Measurements from ENCODE around the gene RIPPLY2.
"Not testable (repeated sequence)": the region's sequence is repeated elsewhere in the genome, so short reads cannot be mapped to it uniquely, and the experiment has no call there.

Gene RIPPLY2

DNA sequence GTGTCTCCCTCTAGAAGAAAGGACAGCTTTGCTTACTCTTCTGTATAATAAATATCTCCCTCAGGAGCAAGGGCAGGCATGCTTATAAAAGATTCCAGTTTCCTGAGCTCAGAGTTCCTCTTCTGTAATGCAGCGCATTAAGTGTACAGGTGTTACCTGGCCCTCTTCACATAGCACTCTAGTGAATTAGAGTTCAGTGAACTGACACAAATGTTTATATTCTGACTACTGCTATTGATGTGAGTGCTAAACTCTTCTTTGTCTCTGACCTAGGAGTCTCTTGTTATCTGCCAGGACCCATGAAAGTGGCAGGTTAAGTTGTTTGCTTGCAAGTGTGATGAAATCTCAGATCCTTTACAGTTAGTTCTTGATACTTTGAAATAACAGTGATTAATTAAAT lies 39.9 kb downstream of the RIPPLY2 start:
- intact Hi-C loops (cut with DNase I) = no loop called here
- no peak for DNase-seq

DNA sequence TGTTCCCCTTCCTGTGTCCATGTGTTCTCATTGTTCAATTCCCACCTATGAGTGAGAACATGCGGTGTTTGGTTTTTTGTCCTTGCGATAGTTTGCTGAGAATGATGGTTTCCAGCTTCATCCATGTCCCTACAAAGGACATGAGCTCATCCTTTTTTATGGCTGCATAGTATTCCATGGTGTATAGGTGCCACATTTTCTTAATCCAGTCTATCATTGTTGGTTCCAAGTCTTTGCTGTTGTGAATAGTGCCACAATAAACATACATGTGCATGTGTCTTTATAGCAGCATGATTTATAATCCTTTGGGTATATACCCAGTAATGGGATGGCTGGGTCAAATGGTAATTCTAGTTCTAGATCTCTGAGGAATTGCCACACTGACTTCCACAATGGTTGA lies 43.9 kb downstream of the RIPPLY2 start:
- intact Hi-C loops (cut with DNase I); DNase-seq: not testable (repeated sequence)

DNA sequence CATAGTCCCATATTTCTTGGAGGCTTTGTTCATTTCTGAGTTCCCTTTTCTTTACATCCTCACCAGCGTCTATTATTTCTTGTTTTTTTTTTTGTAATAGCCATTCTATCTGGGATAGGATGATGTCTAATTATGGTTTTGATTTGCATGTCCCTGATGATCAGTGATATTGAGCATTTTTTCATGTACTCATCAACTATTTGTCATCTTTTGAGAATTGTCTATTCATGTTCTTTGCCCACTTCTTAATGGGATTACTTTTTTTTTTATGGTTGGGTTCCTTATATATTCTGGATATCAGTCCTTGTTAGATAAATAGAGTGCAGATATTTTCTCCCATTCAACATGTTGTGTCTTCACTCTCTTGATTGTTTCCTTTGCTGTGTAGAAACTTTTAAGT lies 48.5 kb downstream of the RIPPLY2 start:
- DNase-seq = no peak
- intact Hi-C loops (cut with DNase I) = no loop called here

DNA sequence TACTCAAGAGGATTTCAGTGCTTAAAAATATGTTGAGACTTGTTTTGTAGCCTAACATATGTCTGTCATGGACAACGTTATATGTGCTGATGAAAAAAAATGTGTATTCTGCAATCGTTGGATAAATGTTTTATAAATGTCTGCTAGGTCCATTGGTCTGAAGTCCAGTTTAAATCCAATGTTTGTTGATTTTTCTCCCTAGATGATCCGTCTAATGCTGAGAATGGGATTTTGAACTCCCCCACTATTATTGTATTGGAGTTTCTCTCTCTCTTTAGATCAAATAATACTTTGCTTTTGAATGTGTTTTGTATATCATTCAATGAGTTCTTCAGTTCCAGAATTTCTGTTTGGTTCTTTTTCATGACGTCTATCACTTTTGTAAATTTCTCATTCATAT lies 51.2 kb downstream of the RIPPLY2 start:
- intact Hi-C loops (cut with DNase I) = no loop called here
- no peak for DNase-seq

DNA sequence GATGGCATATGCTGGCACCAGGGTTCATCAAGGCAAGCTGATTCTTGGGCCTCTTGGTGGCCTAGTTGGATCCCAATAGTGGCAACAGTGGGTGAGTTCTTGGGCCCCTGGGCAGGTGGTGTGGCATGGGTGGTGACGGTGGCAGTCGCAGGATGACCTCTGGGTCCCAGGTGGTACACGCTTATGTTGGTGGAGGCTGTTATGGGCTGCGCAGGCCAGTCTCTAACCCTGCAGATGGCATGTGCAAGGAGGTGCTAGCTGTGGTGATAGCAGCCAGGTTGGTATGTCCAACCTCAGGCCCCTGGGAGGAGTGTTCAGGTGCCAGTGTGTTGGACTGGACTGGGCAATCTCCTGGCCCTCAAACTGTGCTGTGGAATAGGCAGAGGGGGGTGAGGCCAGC lies 52.5 kb downstream of the RIPPLY2 start:
- peak in 2 of 10 donors; percentile 52 to 71 for DNase-seq
- intact Hi-C loops (cut with DNase I) = no loop called here
